ENCODE results near the gene METTL25B. TPM values are rescaled to one million over a fixed set of nuclear protein-coding genes. Genes with fewer than 3 reads are reported as not detected.

Gene METTL25B
- total and polyA plus RNA-seq, 4 donors = 6.9 to 13.5 (median 11.5) TPM

- TF ChIP-seq EGR1 (IDR thresholded peaks at IDR 0.05; ENCODE audit: low read depth in 2 of 2) (no peak), HNF4A (conservative IDR thresholded peaks at IDR 0.05) (no peak), FOXA2 (IDR thresholded peaks at IDR 0.05) (no peak), RAD21 (IDR thresholded peaks at IDR 0.05) (no peak)
- TF ChIP-seq, protein P1, sequence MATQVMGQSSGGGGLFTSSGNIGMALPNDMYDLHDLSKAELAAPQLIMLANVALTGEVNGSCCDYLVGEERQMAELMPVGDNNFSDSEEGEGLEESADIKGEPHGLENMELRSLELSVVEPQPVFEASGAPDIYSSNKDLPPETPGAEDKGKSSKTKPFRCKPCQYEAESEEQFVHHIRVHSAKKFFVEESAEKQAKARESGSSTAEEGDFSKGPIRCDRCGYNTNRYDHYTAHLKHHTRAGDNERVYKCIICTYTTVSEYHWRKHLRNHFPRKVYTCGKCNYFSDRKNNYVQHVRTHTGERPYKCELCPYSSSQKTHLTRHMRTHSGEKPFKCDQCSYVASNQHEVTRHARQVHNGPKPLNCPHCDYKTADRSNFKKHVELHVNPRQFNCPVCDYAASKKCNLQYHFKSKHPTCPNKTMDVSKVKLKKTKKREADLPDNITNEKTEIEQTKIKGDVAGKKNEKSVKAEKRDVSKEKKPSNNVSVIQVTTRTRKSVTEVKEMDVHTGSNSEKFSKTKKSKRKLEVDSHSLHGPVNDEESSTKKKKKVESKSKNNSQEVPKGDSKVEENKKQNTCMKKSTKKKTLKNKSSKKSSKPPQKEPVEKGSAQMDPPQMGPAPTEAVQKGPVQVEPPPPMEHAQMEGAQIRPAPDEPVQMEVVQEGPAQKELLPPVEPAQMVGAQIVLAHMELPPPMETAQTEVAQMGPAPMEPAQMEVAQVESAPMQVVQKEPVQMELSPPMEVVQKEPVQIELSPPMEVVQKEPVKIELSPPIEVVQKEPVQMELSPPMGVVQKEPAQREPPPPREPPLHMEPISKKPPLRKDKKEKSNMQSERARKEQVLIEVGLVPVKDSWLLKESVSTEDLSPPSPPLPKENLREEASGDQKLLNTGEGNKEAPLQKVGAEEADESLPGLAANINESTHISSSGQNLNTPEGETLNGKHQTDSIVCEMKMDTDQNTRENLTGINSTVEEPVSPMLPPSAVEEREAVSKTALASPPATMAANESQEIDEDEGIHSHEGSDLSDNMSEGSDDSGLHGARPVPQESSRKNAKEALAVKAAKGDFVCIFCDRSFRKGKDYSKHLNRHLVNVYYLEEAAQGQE (IDR thresholded peaks at IDR 0.05) = no peak
- TF ChIP-seq, protein P2, sequence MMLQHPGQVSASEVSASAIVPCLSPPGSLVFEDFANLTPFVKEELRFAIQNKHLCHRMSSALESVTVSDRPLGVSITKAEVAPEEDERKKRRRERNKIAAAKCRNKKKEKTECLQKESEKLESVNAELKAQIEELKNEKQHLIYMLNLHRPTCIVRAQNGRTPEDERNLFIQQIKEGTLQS (IDR thresholded peaks at IDR 0.05) = no peak
- TF ChIP-seq, protein P3, sequence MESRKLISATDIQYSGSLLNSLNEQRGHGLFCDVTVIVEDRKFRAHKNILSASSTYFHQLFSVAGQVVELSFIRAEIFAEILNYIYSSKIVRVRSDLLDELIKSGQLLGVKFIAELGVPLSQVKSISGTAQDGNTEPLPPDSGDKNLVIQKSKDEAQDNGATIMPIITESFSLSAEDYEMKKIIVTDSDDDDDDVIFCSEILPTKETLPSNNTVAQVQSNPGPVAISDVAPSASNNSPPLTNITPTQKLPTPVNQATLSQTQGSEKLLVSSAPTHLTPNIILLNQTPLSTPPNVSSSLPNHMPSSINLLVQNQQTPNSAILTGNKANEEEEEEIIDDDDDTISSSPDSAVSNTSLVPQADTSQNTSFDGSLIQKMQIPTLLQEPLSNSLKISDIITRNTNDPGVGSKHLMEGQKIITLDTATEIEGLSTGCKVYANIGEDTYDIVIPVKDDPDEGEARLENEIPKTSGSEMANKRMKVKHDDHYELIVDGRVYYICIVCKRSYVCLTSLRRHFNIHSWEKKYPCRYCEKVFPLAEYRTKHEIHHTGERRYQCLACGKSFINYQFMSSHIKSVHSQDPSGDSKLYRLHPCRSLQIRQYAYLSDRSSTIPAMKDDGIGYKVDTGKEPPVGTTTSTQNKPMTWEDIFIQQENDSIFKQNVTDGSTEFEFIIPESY (IDR thresholded peaks at IDR 0.05) = no peak
- no peaks in the 10 kb centered on the region for H3K27me3 ChIP-seq (ENCODE audit: control insufficient read depth in 4 of 4, insufficient read depth in 4 of 4, low read length in 3 of 4)
- peaks cover 6 to 47% (median 41%) of the 10 kb centered on the region in 4 donors for H3K4me1 ChIP-seq (ENCODE audit: control insufficient read depth in 4 of 4, insufficient read depth in 4 of 4, low read length in 3 of 4)
- DNase-seq (ENCODE audit: low spot score) = no peak
- peak within 1 kb of the TSS; percentile 96 to 97 for H3K27ac ChIP-seq (ENCODE audit: low read depth in 1 of 2, low read length in 2 of 2)
- peak within 1 kb of the TSS; percentile 93 to 97 for H3K9ac ChIP-seq (ENCODE audit: low read depth in 1 of 2, low read length in 2 of 2)
- H3K9me3 ChIP-seq (ENCODE audit: control insufficient read depth in 4 of 4, low read length in 3 of 4) = no peaks in the 10 kb centered on the region
- no peaks in the 10 kb centered on the region for H3K36me3 ChIP-seq (ENCODE audit: control insufficient read depth in 4 of 4, insufficient read depth in 3 of 4, low read depth in 1 of 4, low read length in 3 of 4)
- WGBS = under 1% methylated on average over 48 of the region's 48 CpGs
- peak within 1 kb of the TSS; percentile 84 to 92 (median 91) for H3K4me3 ChIP-seq (ENCODE audit: low read depth in 1 of 3, low read length in 3 of 3)
Observed at GRCh38 chr1:156751451-156751756, 23.1 kb downstream of the METTL25B start, which contains the start of gene HDGF. TSS of gene HDGF (minus strand) at chr1:156751675. CDS start at chr1:156751429, 246 bp downstream.

GRCh38 chr1:156751757-156752481 is 23.6 kb downstream of the METTL25B start:
- peak overlapping the region; percentile 96 to 97 for H3K27ac ChIP-seq (ENCODE audit: low read depth in 1 of 2, low read length in 2 of 2)
- peak; percentile 96 for DNase-seq (ENCODE audit: low spot score)
- no peaks in the 10 kb centered on the region for H3K27me3 ChIP-seq (ENCODE audit: control insufficient read depth in 4 of 4, insufficient read depth in 4 of 4, low read length in 3 of 4)
- WGBS = under 1% methylated on average over 68 of the region's 68 CpGs
- no peaks in the 10 kb centered on the region for H3K36me3 ChIP-seq (ENCODE audit: control insufficient read depth in 4 of 4, insufficient read depth in 3 of 4, low read depth in 1 of 4, low read length in 3 of 4)
- peaks cover 6 to 47% (median 41%) of the 10 kb centered on the region in 4 donors for H3K4me1 ChIP-seq (ENCODE audit: control insufficient read depth in 4 of 4, insufficient read depth in 4 of 4, low read length in 3 of 4)
- H3K9ac ChIP-seq (ENCODE audit: low read depth in 1 of 2, low read length in 2 of 2) = peak overlapping the region; percentile 66 to 77
- H3K9me3 ChIP-seq (ENCODE audit: control insufficient read depth in 4 of 4, low read length in 3 of 4) = no peaks in the 10 kb centered on the region
- H3K4me3 ChIP-seq (ENCODE audit: low read depth in 1 of 3, low read length in 3 of 3) = peak overlapping the region; percentile 84 to 92 (median 91)
- TF ChIP-seq HNF4A (conservative IDR thresholded peaks at IDR 0.05) (peak; percentile 22 to 39), NR2F2 (IDR thresholded peaks at IDR 0.05) (no peak), FOXA2 (IDR thresholded peaks at IDR 0.05) (no peak), EGR1 (IDR thresholded peaks at IDR 0.05; ENCODE audit: low read depth in 2 of 2) (peak in 1 of 2 donors; percentile 50), JUND (IDR thresholded peaks at IDR 0.05) (no peak), RXRA (IDR thresholded peaks at IDR 0.05) (no peak), SP1 (IDR thresholded peaks at IDR 0.05) (peak; percentile 56), CTCF (IDR thresholded peaks at IDR 0.05; ENCODE audit: low read depth, low read length, missing input control) (peak; percentile 3), TAF1 (conservative IDR thresholded peaks at IDR 0.05) (no peak), YY1 (IDR thresholded peaks at IDR 0.05) (peak; percentile 76), RAD21 (IDR thresholded peaks at IDR 0.05) (peak in 1 of 2 donors; percentile 36), HNF4G (IDR thresholded peaks at IDR 0.05) (no peak)
- TF ChIP-seq, protein P2 (IDR thresholded peaks at IDR 0.05) = no peak
- TF ChIP-seq, protein P4, sequence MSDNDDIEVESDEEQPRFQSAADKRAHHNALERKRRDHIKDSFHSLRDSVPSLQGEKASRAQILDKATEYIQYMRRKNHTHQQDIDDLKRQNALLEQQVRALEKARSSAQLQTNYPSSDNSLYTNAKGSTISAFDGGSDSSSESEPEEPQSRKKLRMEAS (IDR thresholded peaks at IDR 0.05) = peak; percentile 69
- TF ChIP-seq, protein P3 (IDR thresholded peaks at IDR 0.05) = no peak
- TF ChIP-seq, protein P1 (IDR thresholded peaks at IDR 0.05) = no peak

Data from liver (tissue), 9 donors.